ENCODE data around the gene VPS13D.
"Not testable (repeated sequence)": the region's sequence is repeated elsewhere in the genome, so short reads cannot be mapped to it uniquely, and the experiment has no call there.

Gene VPS13D

GRCh38 chr1:12375133-12375829, 145.5 kb downstream of the VPS13D start:
- DNase-seq (ENCODE audit: low spot score): no peak

GRCh38 chr1:12376236-12377045, 146.6 kb downstream of the VPS13D start:
- DNase-seq (ENCODE audit: low spot score): no peak

GRCh38 chr1:12380326-12381249, 150.8 kb downstream of the VPS13D start:
- no peak for DNase-seq (ENCODE audit: low spot score)

GRCh38 chr1:12383001-12383400, 153.2 kb downstream of the VPS13D start:
- DNase-seq (ENCODE audit: low spot score): no peak

- DNase-seq (ENCODE audit: low spot score): no peak
Measured at GRCh38 chr1:12383786-12384185, 154.0 kb downstream of the VPS13D start.

GRCh38 chr1:12384836-12385456, 155.1 kb downstream of the VPS13D start:
- no peak for DNase-seq (ENCODE audit: low spot score)

GRCh38 chr1:12386130-12386529, 156.3 kb downstream of the VPS13D start:
- no peak for DNase-seq (ENCODE audit: low spot score)

GRCh38 chr1:12387641-12388040, 157.8 kb downstream of the VPS13D start:
- no peak for DNase-seq (ENCODE audit: low spot score)

- DNase-seq (ENCODE audit: low spot score): not testable (repeated sequence)
Measured at GRCh38 chr1:12390296-12390695, 160.5 kb downstream of the VPS13D start.

- no peak for DNase-seq (ENCODE audit: low spot score)
Measured at GRCh38 chr1:12397462-12398450, 167.9 kb downstream of the VPS13D start.

GRCh38 chr1:12398479-12398878, 168.6 kb downstream of the VPS13D start:
- no peak for DNase-seq (ENCODE audit: low spot score)

- DNase-seq (ENCODE audit: low spot score): no peak
Measured at GRCh38 chr1:12400027-12400693, 170.3 kb downstream of the VPS13D start.

GRCh38 chr1:12402159-12402673, 172.4 kb downstream of the VPS13D start:
- DNase-seq (ENCODE audit: low spot score): no peak

- DNase-seq (ENCODE audit: low spot score): no peak
Measured at GRCh38 chr1:12402842-12403241, 173.0 kb downstream of the VPS13D start.

GRCh38 chr1:12404918-12405317, 175.1 kb downstream of the VPS13D start:
- DNase-seq (ENCODE audit: low spot score): no peak

- no peak for DNase-seq (ENCODE audit: low spot score)
Measured at GRCh38 chr1:12405325-12406210, 175.7 kb downstream of the VPS13D start.

GRCh38 chr1:12406211-12407021, 176.6 kb downstream of the VPS13D start:
- DNase-seq (ENCODE audit: low spot score): no peak
